Measurements from ENCODE around the gene HOXD13.

Gene HOXD13

GRCh38 chr2:176130957-176131847 lies 38.7 kb downstream of the HOXD13 start:
- DNase-seq (ENCODE audit: low read depth in 1 of 2, low spot score in 1 of 2), result no peak

- no peak for DNase-seq (ENCODE audit: low read depth in 1 of 2, low spot score in 1 of 2)
These were observed 39.3 kb downstream of the HOXD13 start for GRCh38 chr2:176131848-176132158.

GRCh38 chr2:176132205-176133171 lies 40.0 kb downstream of the HOXD13 start:
- DNase-seq (ENCODE audit: low read depth in 1 of 2, low spot score in 1 of 2), result no peak

GRCh38 chr2:176133389-176133788 lies 40.9 kb downstream of the HOXD13 start:
- DNase-seq (ENCODE audit: low read depth in 1 of 2, low spot score in 1 of 2), result no peak

- no peak for DNase-seq (ENCODE audit: low read depth in 1 of 2, low spot score in 1 of 2)
These were observed 41.5 kb downstream of the HOXD13 start for GRCh38 chr2:176134035-176134434.

- DNase-seq (ENCODE audit: low read depth in 1 of 2, low spot score in 1 of 2), result no peak
These were observed 42.5 kb downstream of the HOXD13 start for GRCh38 chr2:176135035-176135440.

GRCh38 chr2:176136374-176137251 lies 44.1 kb downstream of the HOXD13 start:
- DNase-seq (ENCODE audit: low read depth in 1 of 2, low spot score in 1 of 2), result no peak

GRCh38 chr2:176137252-176137580 lies 44.7 kb downstream of the HOXD13 start:
- no peak for DNase-seq (ENCODE audit: low read depth in 1 of 2, low spot score in 1 of 2)

GRCh38 chr2:176137906-176138305 lies 45.4 kb downstream of the HOXD13 start:
- no peak for DNase-seq (ENCODE audit: low read depth in 1 of 2, low spot score in 1 of 2)

- no peak for DNase-seq (ENCODE audit: low read depth in 1 of 2, low spot score in 1 of 2)
These were observed 46.0 kb downstream of the HOXD13 start for GRCh38 chr2:176138526-176138922.

- no peak for DNase-seq (ENCODE audit: low read depth in 1 of 2, low spot score in 1 of 2)
These were observed 46.6 kb downstream of the HOXD13 start for GRCh38 chr2:176138923-176139660.

- DNase-seq (ENCODE audit: low read depth in 1 of 2, low spot score in 1 of 2), result no peak
These were observed 47.4 kb downstream of the HOXD13 start for GRCh38 chr2:176139661-176140512.

GRCh38 chr2:176140513-176141317 lies 48.2 kb downstream of the HOXD13 start:
- DNase-seq (ENCODE audit: low read depth in 1 of 2, low spot score in 1 of 2), result peak in 1 of 2 donors; percentile 55

- DNase-seq (ENCODE audit: low read depth in 1 of 2, low spot score in 1 of 2), result no peak
These were observed 49.8 kb downstream of the HOXD13 start for GRCh38 chr2:176142281-176142680.
